Measurements from ENCODE around the gene ID3. TPM values are rescaled to one million over a fixed set of nuclear protein-coding genes. Genes with fewer than 3 reads are reported as not detected.
A peak's percentile ranks its signal among the peaks of the same experiment; 100 is the strongest.

The ID3 gene
- total RNA-seq, 6 experiments from 2014 or later: 560 to 690 (median 604) TPM

DNA sequence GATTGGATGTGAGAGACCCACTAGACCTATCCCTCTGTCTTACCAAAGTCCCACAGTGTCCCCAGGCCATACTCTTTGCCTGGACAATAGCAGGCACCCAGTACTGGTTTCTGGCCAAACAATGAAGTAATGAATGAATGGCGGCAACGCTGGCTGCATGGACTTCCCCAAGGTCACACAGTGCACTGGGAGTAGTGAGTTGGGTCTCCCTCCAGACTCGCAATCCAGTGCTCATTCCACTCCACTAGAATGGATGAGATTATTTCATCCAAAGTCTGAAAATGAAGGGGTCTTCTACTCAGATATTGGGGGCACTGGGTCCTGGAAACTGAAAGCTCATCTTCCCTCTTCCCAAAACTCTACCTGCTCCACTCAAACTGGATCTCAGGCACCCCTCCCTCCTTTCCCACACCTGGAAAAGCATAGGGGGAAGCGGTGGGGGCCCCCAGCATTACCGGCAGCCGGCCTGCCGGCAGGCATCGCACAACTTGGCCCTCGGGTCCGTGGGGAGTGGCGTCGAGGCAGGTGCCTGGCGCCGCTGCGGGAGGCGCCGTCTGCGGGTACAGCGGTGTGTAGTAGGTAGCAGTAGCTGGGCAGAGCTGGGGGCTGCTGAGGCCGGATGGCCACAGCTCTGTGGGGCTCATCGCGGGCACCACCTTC is 29.1 kb downstream of the ID3 start:
- H3K27me3 Mint-ChIP-seq (ENCODE audit: insufficient read depth): no peaks in the 10 kb centered on the region; the same call in 1 of the 2 replicates
- peaks cover 55% of the 10 kb centered on the region for H3K4me1 Mint-ChIP-seq (ENCODE audit: low read depth)
- DNase-seq: no peak
- peak overlapping the region; percentile 71 for H3K4me3 Mint-ChIP-seq
- TF ChIP-seq, protein P1, sequence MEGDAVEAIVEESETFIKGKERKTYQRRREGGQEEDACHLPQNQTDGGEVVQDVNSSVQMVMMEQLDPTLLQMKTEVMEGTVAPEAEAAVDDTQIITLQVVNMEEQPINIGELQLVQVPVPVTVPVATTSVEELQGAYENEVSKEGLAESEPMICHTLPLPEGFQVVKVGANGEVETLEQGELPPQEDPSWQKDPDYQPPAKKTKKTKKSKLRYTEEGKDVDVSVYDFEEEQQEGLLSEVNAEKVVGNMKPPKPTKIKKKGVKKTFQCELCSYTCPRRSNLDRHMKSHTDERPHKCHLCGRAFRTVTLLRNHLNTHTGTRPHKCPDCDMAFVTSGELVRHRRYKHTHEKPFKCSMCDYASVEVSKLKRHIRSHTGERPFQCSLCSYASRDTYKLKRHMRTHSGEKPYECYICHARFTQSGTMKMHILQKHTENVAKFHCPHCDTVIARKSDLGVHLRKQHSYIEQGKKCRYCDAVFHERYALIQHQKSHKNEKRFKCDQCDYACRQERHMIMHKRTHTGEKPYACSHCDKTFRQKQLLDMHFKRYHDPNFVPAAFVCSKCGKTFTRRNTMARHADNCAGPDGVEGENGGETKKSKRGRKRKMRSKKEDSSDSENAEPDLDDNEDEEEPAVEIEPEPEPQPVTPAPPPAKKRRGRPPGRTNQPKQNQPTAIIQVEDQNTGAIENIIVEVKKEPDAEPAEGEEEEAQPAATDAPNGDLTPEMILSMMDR (IDR thresholded peaks at IDR 0.05): no peak
- H3K27ac Mint-ChIP-seq: no peak overlapping the region
- no peaks in the 10 kb centered on the region for H3K9me3 Mint-ChIP-seq
- H3K36me3 Mint-ChIP-seq (ENCODE audit: low read depth): no peaks in the 10 kb centered on the region

DNA sequence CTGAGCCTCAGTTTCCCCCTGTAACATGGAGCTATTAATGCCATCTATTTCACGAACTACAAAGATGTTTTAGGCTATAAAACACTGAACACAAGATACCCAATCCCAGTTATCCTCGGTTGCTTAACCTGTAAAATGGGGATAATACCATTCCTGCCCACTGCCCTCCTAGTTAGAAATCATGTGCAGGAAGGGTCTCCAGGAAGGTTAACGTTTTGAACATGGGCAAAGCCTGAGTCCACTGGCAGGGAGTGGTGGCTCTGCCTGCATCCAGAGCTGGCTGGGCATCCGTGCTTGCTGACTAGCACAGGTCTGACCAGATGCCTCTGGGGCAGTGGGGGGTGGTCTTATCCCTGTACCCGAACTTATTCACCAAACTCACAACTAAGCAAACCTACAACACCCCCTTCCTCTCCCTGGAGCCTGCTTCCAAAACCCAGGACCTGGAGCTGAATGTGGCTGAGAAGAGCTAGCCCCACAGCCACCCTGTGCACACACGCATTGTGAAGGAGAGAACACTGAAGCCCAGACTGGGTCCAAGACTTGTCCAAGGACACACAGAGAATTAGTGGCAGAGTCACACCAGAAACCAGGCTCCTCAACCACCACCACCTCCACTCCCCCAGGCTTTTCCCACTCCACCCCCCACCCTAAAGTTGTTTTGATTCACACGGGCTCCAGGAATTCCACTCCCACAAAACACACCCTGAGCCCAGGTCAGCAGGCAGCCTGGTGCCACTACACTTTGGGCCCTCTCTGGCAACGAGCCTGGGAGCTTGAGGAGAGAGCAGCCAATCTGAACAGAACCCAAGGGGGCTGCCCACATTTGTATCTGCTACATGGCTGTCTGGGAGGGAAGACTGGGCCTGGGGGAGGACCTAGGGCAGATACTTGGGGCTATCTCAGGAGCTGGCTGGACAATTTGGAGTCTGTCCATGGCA is 29.9 kb downstream of the ID3 start:
- Mint-ChIP-seq H3K27ac (no peak overlapping the region), H3K36me3 (ENCODE audit: low read depth) (no peaks in the 10 kb centered on the region), H3K4me1 (ENCODE audit: low read depth) (peaks cover 53% of the 10 kb centered on the region), H3K9me3 (no peaks in the 10 kb centered on the region), H3K4me3 (peak overlapping the region; percentile 71), H3K27me3 (ENCODE audit: insufficient read depth) (no peaks in the 10 kb centered on the region; the same call in 1 of the 2 replicates)
- TF ChIP-seq, protein P1 (IDR thresholded peaks at IDR 0.05): no peak
- DNase-seq: no peak

DNA sequence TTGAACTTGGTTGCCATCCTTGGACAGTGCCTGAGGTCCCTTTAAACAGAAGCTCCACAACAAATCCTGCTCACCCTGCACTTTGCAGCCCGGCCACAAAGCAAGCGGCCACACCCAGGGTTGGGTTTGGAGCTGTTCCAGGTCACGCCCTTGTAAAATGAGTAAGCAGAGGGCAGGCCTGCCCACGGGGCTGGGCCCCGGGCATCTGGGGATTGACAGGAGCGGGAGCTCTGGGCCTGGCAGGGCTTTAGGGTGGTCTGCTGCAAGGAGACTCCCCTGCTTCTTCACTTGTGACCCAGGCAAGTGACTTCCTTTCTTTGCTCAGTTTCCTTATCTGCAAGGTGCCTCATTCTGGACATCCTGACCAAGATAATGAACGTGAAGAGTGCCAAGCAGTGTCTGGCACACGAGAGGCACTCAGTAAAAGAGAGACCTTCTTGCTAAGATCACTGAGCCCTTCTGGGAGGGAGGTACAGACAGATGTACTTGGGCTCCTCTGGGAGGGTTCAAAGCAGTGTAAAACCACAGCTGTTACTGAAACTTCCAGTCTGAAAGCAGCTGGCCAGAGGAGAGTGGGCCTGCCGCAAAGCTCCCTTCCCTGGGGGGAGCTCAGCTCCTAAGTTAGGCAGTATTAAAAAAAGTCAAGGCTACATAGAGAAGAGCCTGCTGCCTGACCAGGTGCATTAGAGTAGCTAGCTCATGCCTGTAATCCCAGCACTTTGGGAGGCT is 30.9 kb downstream of the ID3 start:
- no peak overlapping the region; the same call in 1 of the 2 replicates for H3K4me3 Mint-ChIP-seq
- no peaks in the 10 kb centered on the region for H3K9me3 Mint-ChIP-seq
- no peaks in the 10 kb centered on the region for H3K36me3 Mint-ChIP-seq (ENCODE audit: low read depth)
- peak overlapping the region; percentile 21; the same call in 1 of the 2 replicates for H3K27ac Mint-ChIP-seq
- peaks cover 51% of the 10 kb centered on the region for H3K4me1 Mint-ChIP-seq (ENCODE audit: low read depth)
- H3K27me3 Mint-ChIP-seq (ENCODE audit: insufficient read depth): no peaks in the 10 kb centered on the region; the same call in 1 of the 2 replicates
- TF ChIP-seq, protein P1 (IDR thresholded peaks at IDR 0.05): no peak
- DNase-seq: peak; percentile 87

DNA sequence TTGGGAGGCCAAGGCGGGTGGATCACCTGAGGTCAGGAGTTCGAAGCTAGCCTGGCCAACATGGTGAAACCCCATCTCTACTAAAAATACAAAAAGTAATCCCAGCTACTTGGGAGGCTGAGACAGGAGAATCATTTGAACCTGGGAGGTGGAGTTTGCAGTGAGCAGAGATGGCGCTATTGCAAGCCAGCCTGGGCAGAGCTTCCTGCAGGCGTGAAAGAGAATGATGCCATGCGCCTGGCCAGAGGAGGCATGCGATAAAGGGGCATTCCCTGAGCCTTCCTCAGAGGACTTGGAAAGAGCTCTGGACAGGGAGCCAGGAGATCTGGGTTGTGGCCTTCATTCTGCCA is 31.4 kb downstream of the ID3 start:
- no peak for DNase-seq
- Mint-ChIP-seq H3K36me3 (ENCODE audit: low read depth) (no peaks in the 10 kb centered on the region), H3K4me1 (ENCODE audit: low read depth) (peaks cover 46% of the 10 kb centered on the region), H3K27me3 (ENCODE audit: insufficient read depth) (no peaks in the 10 kb centered on the region; the same call in 1 of the 2 replicates), H3K4me3 (no peak overlapping the region), H3K27ac (no peak overlapping the region), H3K9me3 (no peaks in the 10 kb centered on the region)
- TF ChIP-seq, protein P1 (IDR thresholded peaks at IDR 0.05): 0 out of 2 replicates have a peak, but pooled peaks have one; percentile 34

DNA sequence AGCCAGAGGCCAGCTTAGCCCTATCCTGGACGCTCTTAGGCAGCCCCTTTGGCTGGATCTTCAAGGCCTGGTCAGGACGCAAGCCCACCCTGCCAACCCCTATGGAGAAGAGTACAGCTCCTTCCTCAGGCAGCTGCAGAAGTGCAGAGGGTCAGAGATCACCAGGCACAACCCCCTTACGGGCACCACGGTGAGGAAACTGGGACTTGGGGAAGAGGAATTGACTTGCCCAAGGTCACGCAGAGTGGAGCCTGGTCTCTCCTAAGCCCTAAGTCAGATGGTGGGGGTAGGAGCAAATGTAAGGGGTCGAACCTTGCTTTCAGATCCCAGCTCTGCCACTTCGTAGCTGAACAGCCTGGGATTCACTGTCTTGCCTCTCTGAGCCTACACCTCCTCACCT is 31.9 kb downstream of the ID3 start:
- Mint-ChIP-seq H3K4me3 (no peak overlapping the region), H3K9me3 (no peaks in the 10 kb centered on the region), H3K36me3 (ENCODE audit: low read depth) (no peaks in the 10 kb centered on the region), H3K27ac (no peak overlapping the region), H3K4me1 (ENCODE audit: low read depth) (peaks cover 43% of the 10 kb centered on the region), H3K27me3 (ENCODE audit: insufficient read depth) (no peaks in the 10 kb centered on the region; the same call in 1 of the 2 replicates)
- no peak for DNase-seq
- TF ChIP-seq, protein P1 (IDR thresholded peaks at IDR 0.05): no peak

All from HFFc6 (cell line).